Amygdala (tissue), 56 donors: Measurements from ENCODE around the gene CERK.

Experiments
- DNase-seq, 56 donors: peaks; one replicate each; lab custom pipeline; 2025; lab: John Stamatoyannopoulos, UW

Gene CERK

DNA sequence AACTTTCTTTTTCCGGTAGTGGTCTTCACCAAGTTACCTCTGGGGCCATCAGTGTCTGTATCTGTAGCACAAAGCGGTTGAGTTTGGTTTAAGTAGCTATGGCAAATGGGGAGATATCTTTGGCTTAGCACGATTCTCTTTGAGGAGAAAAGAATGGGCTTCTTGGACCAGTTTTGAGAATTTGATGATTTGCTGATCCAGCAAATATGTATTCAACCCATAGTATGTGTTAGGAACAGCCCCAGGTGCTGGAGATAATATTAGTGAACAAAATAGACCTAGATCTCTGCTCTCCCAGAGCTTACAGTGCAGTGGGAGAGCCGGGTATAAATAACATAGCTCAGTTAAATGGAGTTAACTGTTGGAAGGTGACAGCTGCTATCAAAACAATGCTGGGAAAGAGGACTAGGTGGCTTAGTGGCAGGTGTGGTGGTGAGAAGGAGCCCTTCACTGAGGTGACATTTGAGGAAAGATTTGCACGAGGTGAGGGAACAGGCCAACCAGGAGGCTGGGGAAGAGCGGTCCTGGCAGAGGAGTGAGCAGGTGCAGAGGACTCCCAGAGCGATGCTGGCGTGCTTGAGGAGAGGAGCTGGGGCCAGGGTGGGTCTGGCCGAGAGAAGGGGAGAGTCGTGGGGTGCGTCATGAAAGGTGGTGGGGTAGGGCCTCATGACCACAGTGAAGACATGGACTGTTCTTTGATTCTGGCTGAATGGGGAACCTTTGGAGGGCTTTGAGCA lies 29.4 kb upstream of the CERK start:
- no peak for DNase-seq

DNA sequence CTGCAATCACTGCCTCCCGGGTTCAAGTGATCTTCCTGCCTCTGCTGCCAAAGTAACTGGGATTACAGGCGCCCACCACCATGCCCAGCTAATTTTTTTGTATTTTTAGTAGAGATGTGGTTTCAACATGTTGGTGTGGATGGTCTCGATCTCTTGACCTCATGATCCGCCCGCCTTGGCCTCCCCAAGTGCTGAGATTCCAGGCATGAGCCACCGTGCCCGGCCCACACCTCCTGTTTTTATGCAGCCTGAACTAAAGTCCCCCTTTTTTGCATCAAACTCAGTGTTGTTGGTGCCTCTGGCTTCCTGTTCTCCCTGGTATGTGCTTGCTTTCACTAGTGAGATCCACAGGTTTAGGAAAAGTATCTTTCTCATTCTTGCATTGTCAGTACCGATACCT lies 28.6 kb upstream of the CERK start:
- DNase-seq: no peak

DNA sequence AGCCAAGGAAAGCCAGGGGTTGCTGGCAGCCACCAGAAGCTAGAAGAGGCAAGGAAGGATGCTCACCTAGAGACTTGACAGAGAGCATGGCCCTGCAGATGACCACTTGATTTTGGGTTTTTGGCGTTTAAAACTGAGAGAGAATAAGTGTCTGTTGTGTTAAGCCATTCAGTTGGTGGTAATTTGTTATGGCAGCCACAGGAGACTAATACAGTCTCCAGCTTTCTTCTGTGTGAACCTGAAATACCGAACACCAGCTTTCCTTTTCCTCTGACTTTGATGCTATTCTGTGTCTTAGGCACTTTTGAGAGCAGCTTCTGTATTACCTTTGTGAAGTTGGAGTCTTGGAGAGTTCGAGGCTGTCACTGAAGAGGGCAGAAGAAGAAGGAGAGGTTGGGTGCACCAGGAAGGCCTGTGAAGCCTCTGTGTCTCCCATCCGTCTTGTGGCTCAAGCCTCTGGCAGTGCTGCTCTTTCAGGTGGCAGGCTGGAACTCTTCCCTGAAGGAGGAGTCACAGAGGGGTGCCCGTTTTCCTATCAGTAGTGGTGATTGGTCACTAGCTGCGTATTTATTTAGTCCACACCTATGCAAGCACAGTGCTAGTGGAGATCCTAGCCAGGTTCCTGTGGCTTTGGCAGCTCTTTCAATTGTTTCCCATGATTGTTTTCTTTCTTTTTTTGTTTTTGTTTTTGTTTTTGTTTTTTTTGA lies 26.9 kb upstream of the CERK start:
- DNase-seq: no peak

- DNase-seq: no peak
These were observed 26.2 kb upstream of the CERK start for GRCh38 chr22:46764140-46764680.

- peak in 1 of 56 donors; percentile 24 for DNase-seq
These were observed 25.1 kb upstream of the CERK start for GRCh38 chr22:46763051-46763705.

DNA sequence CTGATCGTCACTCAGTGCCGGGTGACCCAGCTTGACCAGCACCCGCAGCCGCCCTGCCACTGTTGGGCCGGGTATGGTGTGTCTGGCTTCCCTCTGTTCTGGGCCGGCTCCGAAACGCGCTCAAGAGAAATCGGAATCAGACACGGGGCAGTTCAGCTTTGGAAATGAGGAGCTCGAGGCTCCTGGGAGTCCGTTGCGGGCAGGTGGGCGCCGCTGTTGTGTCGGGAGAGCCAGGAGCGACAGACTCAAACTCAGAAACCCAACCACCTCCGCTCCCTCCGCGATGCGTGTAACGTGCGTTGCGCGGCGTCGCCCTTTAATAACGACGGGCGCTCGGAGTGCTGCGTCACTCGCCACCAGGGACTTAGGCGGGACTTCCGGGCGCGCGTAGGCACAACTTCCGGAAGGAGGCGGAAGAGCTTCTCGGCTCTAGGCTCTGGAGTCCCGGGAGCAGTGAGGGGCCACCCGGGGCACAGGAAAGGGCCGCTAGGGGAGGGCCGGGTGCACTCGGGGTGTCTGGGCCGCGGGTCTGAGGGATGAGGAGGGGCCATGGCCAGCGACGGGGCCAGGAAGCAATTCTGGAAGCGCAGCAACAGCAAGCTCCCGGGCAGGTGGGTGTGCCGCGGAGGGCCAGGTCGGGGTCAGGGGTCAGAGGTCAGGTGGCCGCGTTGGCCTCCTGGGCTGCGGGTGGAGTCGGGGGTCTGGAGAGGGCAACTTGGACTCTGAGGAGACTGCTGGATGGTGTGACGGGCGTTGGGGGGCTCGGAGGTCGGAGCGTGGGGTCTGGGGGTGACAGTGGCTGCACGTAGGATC lies 24.4 kb upstream of the CERK start, which contains the start of gene TBC1D22A:
TBC1D22A (plus strand) TSS at position 413 of the 813 bp plus-strand sequence; CDS start at position 550, 137 bp downstream.
- DNase-seq: peak in 55 of 56 donors; percentile 43 to 95 (median 87)

GRCh38 chr22:46761539-46762237 lies 23.6 kb upstream of the CERK start:
- no peak for DNase-seq

DNA sequence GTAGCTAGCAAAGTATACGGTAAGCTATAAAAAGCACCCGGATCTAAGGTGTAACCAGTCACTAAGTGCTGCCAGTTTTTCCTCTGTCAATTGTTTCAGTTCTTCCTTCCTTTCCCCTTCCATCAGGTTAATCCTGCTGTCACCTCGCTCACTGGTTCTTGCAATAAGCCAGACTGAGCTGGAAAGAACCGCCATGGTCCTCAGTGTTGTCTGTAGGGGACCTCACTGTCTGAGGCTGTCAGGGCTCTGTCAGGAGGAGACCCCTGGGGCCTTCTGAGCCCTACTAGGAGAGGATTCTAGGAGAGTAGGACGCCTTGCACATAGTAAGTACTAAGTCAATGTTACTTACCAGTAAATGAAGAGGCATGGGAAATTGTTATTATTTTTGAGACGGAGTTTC lies 23.0 kb upstream of the CERK start:
- DNase-seq: no peak

- peak in 14 of 56 donors; percentile 7 to 62 (median 27) for DNase-seq
These were observed 20.8 kb upstream of the CERK start for GRCh38 chr22:46758867-46759290.

DNA sequence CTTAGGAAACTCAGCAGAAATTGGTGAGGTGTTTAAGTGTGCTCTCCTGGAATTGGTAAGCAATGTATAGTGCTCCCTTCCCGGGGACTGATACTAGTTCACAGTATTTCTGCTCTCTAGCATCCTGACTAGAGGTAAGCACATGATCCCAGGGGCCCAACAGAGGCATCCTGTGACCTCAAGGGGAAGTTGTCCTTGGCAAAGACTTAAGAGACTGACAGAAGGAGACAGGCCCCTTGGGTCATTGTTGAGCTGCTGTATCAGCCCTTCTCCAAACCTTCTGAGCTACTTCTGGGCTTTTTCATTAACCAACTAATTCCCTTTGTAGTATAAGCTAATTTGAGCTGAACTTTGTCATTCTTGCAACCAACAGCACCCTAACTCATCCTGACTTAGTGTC lies 20.1 kb upstream of the CERK start:
- peak in 1 of 56 donors; percentile 13 for DNase-seq

DNA sequence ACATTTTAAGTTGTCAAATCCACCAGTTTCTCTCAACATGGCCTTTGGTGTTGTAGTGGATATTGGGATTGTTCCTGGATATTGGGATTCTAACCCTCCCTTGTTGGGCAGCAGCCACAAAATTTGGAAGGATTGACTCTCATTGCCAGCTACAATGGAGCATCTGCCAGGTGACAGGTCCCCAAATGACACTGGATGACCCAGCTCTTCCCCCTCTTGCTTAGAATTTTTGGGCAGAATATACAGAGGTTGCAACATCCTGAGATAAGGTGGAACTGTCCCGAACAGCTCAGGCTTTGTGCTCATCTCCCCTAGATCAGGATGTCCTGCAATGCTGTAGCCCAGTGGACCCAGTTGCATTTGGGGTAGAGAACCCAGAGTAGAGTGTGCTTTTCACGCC lies 19.1 kb upstream of the CERK start:
- no peak for DNase-seq

GRCh38 chr22:46756097-46756496 lies 18.0 kb upstream of the CERK start:
- DNase-seq: no peak

- no peak for DNase-seq
These were observed 17.5 kb upstream of the CERK start for GRCh38 chr22:46755525-46755924.

DNA sequence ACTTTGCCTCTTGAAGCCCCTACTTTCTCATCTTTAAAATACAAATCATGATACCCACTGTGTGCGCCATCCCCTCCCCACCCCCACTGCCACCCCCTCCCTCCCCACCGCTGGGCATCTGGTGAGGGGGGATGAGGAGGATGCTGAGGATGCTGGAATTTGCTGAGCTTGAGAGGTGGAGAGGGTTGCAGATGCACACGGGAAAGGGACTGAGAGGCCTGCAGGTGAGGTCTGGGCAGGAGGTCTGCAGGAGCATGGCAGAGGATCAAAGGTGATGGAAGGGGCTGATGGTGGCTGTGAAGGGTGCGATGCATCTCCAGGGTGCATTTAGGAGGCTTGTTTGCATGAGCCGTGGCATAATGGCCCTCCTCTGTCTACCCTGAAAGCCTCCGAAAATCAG lies 16.8 kb upstream of the CERK start:
- no peak for DNase-seq

DNA sequence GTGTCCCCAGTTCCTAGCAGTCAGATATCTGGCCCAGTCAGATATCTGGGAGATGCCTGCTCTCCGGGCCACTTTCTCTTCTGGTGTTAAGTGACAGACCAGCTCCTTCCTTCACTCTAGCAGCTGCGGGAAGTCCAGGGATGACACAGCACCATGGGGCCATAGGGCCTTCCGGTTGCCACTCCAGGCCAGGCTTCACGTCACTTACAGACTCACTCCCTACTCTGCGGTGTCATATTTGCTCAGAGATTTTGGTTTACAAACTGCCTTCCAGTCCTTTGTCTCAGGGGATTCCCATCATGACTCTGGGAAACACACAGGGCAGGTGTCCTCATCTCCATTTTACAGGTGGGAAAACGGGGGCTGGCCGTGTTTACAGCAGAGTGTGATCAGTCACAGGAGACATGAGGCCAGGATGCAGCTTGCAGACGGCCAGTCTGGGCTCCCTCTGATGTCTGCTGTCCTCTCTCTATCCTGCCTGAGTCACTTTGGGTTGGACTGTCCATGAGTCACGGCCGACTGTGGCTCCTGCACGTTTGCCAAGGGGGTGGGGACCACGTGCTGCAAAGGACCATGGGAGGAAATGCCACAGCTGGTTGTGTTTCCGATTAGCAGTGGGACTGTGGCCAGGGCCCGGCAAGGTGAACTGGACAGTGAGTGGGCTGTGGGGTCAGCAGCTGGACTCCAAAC lies 16.2 kb upstream of the CERK start:
- peak in 1 of 56 donors; percentile 21 for DNase-seq

DNA sequence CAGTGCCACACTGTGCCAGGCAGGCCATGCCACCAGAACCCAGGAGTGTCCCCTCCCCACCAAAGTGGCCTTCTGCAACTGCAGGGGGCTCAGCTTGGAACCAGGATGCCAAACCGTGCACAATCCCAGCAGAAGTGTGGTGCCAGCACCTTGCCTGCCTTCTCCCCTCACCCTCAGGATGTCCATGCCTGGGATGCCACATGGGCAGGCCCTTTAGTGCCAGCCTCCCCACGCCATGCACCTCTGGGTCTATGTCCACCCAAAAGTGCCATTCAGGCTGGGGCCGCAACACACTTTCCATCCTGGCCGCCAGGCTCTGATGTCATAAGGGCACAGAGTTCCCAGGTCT lies 15.7 kb upstream of the CERK start:
- DNase-seq: no peak

DNA sequence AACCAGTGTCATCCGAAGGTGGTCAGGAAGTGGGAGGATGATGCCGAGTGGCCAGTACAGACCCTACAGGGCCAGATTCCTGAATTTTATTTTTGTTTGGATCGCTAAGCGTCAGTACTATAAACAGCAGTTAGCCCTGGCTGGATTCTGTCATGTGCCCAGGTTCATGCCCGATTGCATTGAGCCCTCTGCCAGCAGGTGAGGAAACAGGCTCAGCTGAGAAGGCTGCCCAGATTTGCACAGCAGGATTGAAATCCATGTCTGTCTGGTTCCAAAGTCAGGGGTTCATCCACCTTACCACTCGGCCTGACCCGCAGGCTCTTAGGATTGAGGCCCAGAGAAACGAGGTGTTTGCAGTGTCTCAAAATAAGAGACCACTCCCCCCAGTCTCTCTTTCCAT lies 15.3 kb upstream of the CERK start:
- no peak for DNase-seq

- DNase-seq: no peak
These were observed 14.9 kb upstream of the CERK start for GRCh38 chr22:46752988-46753310.

GRCh38 chr22:46752286-46752987 lies 14.4 kb upstream of the CERK start:
- DNase-seq: no peak
